NOMO-1 treated with dmso at 0.1 percent for 144 hours (cell line): ENCODE data around the gene PAXX.

Experiments
- DNase-seq: peaks from one replicate; lab custom pipeline; 2025; ENCODE audit not compliant: unreplicated experiment; lab: John Stamatoyannopoulos, UW

PAXX gene

DNA sequence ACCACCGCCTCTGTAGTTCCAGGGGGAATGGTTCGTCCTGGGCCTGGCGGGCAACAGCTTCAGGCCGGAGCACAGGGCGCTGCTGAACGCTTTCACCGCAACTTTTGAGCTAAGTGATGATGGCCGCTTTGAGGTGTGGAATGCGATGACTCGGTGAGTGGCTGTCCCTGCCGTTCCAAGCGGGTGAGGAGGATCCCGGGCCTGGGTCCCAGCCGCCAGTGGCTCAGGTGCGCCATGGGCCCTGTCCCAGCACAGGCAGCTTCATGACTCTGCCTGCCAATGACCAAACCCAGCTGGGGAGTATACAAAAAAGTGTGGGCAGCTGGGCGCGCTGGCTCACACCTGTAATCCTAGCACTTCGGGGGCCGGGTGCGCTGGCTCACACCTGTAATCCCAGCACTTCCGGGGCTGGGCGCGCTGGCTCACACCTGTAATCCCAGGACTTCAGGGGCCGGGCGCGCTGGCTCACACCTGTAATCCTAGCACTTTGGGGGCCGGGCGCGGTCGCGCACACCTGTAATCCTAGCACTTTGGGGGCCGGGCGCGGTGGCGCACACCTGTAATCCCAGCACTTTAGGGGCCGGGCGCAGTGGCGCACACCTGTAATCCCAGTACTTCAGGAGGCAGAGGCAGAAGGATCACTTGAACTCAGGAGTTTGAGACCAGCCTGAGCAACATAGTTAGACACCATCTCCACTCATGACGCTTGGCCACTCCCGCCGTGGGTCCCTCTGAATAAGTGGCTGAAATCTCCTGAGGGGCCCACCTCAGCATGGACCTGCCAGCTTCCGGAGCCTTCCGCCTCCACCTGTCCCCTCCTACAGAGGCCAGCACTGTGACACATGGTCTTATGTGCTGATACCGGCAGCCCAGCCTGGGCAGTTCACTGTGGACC, 39.1 kb upstream of the PAXX start:
- DNase-seq: no peak

DNA sequence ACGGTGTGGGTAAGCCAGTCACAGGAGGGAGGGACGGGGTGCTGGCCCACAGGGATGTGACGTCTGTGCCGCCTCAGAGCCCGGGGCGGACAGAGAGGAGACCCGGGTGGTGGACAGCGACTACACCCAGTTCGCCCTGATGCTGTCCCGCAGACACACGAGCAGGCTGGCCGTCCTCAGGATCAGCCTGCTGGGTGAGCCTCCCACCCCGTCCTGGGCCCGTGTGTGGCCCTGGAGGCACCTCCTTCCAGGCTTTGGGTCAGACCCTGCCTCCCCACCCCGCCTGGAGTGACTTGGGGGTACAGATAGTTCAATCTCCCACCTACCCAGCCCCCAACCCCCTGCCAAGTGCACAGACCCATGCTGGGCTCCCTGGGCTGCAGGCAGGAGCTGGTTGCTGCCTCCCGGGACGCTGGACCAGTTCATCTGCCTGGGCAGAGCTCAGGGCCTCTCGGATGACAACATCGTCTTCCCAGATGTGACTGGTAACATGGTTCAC, 38.4 kb upstream of the PAXX start:
- DNase-seq: no peak

DNA sequence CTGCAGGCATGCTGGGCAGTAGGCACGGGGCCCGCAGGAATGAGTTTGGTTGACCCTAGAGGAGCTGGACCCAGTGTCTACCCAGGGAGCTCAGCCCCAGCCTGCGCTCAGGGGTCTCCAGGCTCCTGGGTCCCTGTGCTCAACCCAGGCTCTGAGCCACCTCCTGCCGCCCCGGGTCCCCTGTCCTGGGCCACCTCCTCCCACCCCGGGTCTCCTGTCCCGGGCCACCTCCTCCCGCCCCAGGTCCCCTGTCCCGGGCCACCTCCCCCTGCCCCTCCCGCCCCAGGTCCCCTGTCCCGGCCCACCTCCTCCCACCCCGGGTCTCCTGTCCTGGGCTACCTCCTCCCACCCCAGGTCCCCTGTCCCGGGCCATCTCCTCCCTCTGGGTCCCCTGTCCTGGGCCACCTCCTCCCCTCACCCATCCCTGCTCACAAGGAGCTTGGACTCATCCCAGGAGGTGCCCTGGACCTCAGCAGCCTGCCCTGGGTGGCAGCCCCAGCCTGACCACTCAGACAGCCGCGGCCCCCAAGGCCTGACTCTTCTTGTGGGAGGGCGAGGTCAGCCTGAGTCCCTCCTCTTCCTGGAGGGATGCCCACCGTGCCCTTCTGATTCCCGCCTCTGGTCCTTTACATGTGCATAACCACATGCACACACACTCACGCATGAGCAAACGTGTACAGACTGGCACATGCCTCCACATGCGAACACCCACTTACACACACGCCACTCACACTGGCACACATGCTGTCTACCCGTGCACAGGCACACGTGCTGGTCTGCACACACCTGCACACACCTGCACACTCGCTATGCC, 37.7 kb upstream of the PAXX start:
- no peak for DNase-seq

DNA sequence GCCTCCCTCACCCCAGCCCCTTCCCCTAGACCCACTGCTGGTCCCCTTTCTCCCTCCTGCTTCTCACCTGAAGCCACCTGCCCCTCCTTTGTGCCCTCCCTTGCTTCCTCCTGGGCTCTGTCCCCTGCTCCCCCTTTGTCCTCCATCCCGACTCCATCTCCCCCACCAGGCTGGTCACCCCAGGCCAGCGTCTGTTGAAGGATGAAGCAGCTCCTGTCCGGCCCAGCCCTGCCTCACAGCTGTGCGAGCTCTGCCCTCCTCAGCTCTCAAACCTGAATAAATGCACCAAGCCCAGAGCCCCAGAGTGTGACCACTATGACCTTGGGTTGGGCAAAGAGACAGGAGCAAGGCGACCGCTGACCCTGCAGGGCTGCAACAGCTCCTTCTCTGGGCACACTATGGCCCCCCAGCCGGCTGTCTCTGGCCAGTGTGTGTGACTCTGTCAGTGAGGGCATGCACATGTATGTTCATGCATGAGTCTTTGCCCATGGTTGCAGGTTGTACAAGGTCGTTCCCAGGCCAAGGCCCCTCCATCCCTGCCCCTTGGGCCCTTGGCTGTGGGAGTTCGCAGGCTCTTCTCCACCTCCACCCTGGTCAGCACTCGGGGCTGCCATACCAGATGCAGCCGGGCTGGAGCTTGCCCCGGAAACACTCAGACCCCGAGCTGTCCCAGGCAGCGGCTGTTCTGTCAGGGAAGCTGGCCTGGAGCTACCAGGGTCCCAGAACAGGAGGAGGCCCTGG, 36.9 kb upstream of the PAXX start:
- DNase-seq: no peak

DNA sequence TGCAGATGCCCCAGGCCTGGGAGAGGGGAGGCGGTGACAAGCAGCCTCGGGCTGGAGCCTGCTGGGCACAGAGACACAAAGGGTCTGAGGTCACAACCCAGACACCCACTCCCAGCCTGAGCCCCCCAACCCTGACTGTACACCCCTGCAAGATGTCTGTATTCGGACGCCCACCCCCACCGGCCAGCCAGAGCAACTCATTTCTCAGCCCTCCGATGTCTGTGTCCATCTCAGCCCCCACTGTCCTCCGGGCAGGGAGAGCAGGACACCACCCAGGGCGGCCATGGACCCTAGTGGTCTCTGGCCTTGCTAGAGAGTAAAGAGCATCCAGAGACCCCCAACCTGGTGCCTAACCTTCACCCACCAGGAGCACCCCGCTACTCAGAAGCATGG, 36.3 kb upstream of the PAXX start:
- DNase-seq: no peak

DNA sequence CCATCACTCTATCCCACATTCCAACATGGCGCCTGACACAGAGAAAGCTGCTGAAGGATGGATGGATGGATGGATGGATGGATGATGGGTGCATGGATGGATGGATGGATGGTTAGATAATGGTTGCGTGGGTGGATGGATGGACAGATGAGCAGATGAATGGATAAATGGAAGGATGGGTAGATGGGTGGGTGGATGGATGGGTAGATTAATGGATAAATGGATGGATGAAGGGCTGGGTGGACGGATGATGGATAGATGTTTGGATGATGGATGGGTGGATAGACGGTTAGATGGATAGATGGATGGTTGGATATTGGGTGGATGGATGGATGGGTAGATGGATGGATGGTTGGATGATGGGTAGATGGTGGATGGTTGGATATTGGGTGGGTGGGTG, 35.6 kb upstream of the PAXX start:
- DNase-seq: no peak

DNA sequence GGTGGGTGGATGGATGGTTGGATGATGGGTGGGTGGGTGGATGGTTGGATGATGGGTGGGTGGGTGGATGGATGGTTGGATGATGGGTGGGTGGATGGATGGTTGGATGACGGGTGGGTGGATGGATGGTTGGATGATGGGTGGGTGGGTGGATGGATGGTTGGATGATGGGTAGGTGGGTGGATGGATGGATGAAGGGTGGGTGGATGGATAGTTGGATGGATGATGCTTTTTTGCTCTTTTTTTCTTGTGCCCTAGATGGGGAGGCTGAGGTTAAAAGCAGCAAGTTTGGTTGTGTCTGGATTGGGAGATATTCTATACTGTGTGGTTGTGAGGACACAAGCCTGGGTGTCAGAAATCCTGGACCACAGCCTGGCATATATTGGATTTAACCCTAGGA, 34.8 kb upstream of the PAXX start:
- DNase-seq: no peak

DNA sequence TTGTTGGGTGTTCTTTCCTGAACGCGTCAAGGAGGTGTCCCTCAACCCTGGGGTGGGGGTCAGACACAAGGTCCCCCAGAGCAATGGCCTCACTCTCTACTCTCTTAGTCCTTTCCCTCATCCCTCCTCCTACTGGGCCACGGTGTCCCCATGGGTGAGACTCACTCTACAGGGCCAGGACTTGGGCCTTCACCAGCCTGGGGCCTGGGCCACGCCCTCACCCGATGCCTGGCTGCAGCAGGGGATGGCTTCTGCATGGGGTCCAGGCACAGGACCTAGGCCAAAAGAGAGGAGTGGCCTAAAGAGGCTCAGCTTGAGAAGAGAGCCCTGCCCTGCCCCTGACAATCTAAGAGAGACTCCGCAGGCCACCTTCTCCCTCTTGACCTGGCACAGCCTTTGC, 34.3 kb upstream of the PAXX start:
- DNase-seq: no peak

DNA sequence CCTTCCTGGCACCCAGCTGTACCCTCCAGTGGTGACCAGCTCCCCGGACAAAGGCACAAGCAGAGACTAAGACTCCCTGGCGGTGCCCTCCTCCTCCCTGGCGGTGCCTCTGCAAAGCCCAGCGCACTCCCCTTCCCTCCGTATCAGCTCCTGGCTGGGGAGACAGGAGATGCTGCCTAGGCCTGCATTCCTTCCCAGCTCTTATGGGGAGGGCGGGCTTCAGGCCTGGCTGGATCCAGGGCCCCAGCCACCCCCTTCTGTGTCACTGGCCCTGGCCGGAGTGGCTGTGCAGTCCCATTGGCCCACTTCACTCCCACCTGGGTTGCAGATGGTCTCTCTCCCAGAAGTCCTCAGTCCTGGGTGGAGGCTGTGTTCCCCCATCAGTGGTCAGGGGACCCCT, 33.7 kb upstream of the PAXX start:
- no peak for DNase-seq

DNA sequence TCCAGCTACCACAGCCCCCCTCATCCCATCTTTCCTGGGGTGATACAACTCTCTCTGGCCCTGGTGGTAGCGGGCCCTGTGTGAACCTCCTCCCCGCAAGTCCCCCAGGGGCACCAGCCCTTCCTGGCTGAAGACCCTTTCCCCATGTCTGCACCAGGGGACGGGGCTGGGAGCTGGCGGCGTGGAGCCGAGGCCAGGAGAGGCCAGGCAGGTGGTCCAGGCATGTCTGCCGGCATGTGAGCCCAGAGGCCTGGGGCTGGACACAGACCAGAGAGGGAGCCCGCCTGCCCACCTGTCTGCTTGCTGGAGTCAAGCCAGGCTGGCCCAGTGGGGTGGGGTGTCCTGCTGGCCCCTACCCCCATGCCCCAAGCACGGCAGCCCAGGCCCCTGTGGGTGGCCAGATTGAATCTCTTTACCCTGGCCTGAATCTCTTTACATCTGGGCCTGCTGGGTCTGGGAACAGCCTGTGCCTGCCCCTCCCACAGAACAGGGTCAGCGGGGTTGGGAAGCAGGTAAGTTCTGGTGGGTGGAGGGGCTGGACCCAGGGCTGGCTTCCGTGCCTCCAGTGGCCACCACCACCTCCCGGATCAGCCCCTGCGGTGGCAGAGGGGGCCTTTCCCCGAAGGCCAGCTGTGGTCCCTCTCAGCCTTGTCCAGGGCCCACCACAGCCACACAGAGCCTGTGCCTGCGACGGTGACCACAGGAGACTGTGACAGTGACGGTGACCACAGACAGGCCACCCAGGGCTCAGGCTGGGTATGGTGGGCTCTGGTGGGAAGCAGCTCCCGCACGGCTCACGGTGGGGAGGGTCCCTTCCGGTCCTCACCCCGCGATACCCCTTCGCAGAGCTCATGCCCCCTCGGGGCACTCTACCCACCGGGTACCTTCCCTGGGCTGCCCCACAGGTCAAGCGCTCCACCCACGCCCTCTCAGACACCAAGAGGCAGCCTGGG, 33.0 kb upstream of the PAXX start:
- DNase-seq: no peak

DNA sequence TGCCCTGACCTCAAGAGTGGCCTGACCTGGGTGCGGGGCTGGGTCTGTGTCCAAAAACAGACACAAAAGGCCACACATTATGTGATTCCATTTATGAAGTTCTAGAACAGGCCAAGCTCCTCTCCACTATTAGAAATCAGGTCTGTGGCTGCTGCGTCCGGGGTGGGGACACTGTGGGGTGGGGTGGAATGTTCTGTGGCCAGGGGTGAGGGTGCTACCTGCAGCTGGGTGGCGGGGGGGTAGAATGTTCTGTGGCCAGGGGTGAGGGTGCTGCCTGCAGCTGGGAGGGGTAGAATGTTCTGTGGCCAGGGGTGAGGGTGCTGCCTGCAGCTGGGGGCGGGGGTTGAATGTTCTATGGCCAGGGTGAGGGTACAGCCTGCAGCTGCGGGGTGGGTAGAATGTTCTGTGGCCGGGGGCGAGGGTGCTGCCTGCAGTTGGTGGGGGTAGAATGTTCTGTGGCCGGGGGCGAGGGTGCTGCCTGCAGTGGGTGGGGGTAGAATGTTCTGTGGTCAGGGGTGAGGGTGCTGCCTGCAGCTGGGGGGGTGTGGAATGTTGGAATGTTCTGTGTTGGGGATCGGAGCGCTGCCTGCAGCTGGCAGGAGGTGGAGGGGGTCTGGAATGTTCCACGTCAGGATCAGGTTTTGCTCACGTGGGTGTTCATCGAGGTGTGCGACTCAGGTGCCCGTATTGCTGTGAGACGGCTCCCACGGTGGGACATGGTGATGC, 31.8 kb upstream of the PAXX start:
- DNase-seq: no peak

DNA sequence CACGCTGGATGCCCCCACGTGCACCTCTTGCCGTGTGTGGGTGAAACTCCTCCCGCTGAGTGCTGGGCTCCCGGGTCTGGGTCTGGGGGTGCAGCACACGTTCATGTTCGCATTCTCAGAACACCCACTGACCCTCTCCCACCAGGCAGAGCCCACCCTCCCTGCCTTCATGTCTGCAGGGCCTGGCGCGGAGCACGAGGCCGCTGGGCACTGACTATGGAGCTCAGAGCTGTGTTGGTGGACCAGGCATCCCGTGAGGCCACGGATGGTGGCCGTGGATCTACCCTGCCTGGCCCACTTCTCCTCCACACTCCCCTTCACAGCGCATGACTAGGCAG, 31.3 kb upstream of the PAXX start:
- DNase-seq: no peak

DNA sequence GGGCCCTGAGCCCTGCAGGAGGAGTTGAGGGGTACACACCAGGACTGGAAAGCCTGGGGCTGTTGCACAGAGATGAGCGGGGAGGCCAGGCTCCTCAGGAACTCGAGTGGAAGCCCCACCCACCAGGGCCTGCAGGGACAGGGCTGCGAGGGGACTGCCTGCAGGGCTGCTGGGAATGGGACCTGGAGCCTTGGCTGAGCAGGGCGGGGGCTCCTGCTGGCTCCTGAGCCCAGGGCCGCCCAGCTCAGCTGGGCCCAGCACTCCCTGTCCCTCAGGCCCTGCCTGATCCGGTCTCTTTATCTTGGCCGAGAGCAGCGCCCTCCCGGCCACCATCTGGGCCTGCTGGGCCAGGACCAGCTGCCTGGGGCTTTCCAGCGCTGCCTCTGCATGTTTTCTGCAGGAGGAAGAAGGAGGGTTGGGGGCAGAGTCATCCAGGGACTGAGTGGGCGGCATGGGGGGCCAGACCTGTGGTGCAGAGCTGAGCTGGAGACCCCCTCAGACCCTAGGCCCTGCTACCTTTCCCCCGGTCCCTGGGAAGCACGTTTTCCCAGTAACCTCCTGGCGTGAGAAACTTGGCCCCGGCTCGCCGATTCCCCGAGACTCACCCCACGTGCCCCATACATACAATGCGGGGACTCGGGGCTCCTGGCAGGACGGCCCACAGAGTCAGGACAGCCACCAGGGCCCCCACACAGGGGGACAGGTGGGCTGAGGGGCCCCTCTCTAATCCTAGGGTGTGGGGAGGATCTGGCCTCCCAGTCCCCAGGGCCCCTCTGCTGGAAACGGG, 30.8 kb upstream of the PAXX start:
- DNase-seq: no peak

DNA sequence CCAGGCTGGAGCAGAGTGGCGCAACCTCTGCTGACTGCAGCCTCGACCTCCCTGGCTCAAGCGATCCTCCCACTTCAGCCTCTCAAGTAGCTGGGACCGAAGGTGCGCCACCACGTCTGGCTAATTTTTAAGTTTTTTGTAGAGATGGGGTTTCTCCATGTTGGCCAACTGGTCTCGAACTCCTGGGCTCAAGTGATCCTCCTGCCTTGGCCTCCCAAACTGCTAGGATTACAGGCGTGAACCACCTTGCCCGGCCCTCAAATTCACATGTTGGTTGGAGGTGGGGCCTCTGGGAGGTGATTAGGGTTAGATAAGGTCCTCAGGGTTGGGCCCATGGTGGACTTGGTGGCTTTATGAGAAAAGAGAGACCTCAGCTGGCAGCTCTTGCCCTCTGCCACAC, 30.1 kb upstream of the PAXX start:
- DNase-seq: no peak

DNA sequence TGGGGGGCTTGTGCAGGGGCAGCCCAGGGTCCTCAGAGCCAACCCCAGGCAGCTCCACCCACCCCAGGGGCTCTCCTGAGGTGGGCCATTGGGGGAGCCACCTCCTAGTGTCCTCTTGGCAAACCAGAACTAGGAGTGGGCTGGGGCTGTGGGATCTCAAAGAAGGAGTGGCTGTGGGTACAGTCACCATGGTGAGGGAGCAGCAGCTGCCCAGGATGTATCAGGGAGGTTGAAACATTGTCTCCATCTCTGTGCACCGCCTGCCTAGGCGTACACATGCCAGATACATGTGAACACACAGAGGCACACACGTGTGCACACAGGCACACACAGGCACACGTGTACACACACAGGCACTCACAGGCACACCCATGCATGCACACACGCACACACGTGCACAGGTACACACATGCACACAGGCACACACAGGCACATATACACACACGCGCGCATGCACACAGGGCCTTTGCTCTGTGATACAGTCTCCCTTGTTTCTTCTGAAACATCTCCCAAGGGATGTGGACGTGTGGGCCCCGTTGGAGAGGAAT, 29.4 kb upstream of the PAXX start:
- DNase-seq: no peak

DNA sequence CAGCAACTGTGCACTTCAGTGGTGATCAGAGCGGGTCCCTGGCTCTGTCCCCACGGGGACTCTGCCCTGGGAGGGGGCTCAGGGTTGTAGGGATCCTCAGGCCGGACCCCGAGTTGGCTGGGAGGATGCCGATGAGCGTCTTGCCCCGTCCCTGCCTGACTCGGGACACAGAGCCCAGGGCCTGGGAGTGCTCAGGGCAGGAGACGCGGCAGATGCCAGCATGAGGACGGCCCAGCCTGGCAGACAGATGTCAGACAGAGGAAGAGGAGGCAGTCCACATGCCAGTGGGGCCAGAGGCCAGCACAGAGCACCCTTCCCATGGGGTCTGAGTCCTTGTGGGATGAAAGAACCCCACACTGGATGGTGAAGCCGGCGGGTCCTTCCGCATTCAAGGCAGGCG, 28.9 kb upstream of the PAXX start:
- DNase-seq: no peak

DNA sequence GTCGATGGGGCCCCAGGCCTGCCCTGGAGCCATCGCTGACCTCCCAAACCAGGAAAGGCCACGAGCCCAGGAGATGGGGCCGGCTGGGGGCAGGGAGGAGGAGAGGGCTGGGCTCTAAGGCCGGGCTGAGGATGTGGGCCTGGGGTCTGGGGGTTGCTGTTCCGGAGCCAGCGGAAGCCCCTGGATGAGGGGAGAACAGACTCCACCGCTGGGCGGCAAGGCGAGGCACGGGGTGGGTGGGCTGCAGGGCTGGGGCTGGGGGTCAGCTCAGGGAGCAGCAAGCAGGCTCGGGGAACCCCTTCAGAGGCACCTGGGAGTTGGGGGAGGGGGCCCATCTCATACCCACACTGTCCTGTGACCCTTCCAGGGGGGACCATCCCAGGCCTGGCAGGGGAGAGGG, 28.5 kb upstream of the PAXX start:
- DNase-seq: no peak

DNA sequence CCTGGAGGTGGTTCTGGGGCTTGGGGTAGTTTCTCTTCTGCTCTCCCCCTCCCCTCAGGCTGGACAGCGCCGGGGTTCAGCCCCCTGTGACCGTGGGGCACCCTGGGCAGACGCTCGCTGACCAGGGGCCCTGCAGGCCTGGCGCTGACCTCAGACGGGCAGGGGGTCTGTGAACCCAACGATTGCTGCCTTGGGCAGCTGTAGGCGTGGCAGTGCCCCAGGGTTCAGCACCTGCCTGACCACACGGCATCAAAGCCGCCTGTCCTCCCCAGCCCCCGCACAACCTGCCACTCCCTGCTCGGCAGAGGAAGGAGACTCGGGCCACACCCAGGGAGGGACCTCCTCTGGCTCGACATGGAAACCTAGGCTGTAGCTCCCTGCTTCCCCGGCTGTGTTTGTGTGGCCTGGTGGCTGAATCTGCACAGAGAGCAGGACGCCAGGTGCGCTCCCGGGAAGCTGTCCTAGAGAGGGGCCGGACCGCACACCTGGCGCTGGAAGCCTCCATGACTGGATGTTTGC, 28.0 kb upstream of the PAXX start:
- DNase-seq: no peak
